ENCODE measurements around the gene MADD. TPM values are rescaled to one million over a fixed set of nuclear protein-coding genes. Genes with fewer than 3 reads are reported as not detected.

Gene MADD
- total RNA-seq, 1 donor from 2014 or later = 24.7 TPM

- peak; percentile 38 for TF ChIP-seq CTCF (conservative IDR thresholded peaks at IDR 0.05; ENCODE audit: low read depth, low read length)
- H3K4me3 ChIP-seq (ENCODE audit: low read depth, low read length) = no peak overlapping the region
- DNase-seq (ENCODE audit: low read depth) = no peak
These were observed 35.8 kb upstream of the MADD start for GRCh38 chr11:47233989-47234668.

GRCh38 chr11:47234669-47235100 is 35.2 kb upstream of the MADD start:
- no peak for TF ChIP-seq CTCF (conservative IDR thresholded peaks at IDR 0.05; ENCODE audit: low read depth, low read length)
- H3K4me3 ChIP-seq (ENCODE audit: low read depth, low read length) = no peak overlapping the region
- DNase-seq (ENCODE audit: low read depth) = no peak

GRCh38 chr11:47235163-47235562 is 34.8 kb upstream of the MADD start:
- TF ChIP-seq CTCF (conservative IDR thresholded peaks at IDR 0.05; ENCODE audit: low read depth, low read length) = no peak
- H3K4me3 ChIP-seq (ENCODE audit: low read depth, low read length) = no peak overlapping the region
- DNase-seq (ENCODE audit: low read depth) = no peak

GRCh38 chr11:47236482-47236881 is 33.5 kb upstream of the MADD start:
- TF ChIP-seq CTCF (conservative IDR thresholded peaks at IDR 0.05; ENCODE audit: low read depth, low read length) = no peak
- H3K4me3 ChIP-seq (ENCODE audit: low read depth, low read length) = no peak overlapping the region
- no peak for DNase-seq (ENCODE audit: low read depth)

GRCh38 chr11:47239852-47240251 is 30.1 kb upstream of the MADD start:
- DNase-seq (ENCODE audit: low read depth) = no peak
- no peak for TF ChIP-seq CTCF (conservative IDR thresholded peaks at IDR 0.05; ENCODE audit: low read depth, low read length)
- no peak overlapping the region for H3K4me3 ChIP-seq (ENCODE audit: low read depth, low read length)

- no peak overlapping the region for H3K4me3 ChIP-seq (ENCODE audit: low read depth, low read length)
- no peak for TF ChIP-seq CTCF (conservative IDR thresholded peaks at IDR 0.05; ENCODE audit: low read depth, low read length)
- DNase-seq (ENCODE audit: low read depth) = no peak
These were observed 28.1 kb upstream of the MADD start for GRCh38 chr11:47241841-47242301.

GRCh38 chr11:47242596-47243192 is 27.2 kb upstream of the MADD start:
- DNase-seq (ENCODE audit: low read depth) = no peak
- TF ChIP-seq CTCF (conservative IDR thresholded peaks at IDR 0.05; ENCODE audit: low read depth, low read length) = no peak
- H3K4me3 ChIP-seq (ENCODE audit: low read depth, low read length) = no peak overlapping the region
